Stimulated activated CD8-positive, alpha-beta memory T cell treated with anti-CD3 and anti-CD28 coated beads, Interleukin-4, amount 100 ng/mL, for 4 hours (primary cell): Measurements from ENCODE around the gene FEN1.

Experiments
- DNase-seq, 2 donors: peaks; one replicate each; pipeline ENCODE4 v3.0.0-alpha.2; 2020; ENCODE audit warnings: low read depth in 2 of 2, low spot score in 1 of 2

The FEN1 gene

DNA sequence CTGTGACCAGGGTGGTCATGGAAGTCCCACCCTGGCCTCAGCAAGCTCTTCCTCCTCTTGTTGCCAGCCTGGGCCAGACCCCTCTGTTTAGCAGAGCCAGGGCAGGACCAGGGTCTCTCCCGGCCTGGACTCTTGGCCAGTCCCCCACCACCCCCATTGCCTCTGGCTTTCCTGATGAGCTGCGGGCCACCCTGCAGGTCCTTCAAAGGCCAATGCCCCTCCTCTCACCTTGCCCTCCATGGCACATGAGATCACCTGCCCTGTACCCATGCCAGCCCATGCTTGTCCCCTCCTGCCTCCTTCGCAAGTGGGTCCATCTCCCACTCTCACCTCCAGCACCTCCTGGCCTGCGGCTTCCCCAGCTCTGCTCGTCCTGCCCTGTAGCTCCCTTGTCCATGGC is 45.8 kb downstream of the FEN1 start:
- no peak for DNase-seq

DNA sequence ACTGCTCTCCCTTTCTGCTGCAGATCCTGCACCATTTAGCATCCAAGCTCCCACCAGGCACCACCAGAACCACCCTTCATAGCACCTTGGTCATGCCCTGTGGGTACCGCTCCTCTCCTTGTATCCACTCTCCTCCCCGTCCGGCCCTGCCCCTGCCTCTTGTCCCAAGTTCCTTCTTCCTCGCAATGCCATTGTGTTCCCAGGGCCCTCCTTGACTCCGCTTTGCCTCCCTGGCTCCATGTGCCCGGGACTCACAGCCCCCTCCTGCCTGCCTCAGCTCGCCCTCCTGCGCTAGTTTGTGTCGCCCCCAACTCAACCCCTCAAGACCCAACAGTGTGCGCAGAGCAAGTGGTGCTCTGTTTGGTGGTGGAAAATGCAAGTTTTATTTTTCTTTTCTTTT is 46.2 kb downstream of the FEN1 start:
- no peak for DNase-seq

DNA sequence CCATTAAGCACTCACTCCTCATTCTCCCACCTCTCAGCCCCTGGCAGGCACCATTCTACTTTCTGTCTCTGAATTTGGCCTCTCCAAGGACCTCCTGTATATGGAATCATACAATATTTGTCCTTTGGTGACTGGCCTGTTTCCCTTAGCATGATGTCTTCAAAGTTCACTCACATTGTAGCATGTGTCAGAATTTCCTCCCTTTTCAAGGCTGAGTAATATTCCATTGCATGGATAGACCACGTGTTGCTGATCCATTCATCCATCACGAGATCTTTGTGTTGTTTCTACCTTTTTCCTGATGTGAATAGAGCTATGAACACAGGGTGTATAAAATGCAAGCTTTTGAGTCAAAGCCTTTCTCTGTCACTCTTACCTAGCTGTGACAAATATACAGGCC is 47.0 kb downstream of the FEN1 start:
- no peak for DNase-seq

DNA sequence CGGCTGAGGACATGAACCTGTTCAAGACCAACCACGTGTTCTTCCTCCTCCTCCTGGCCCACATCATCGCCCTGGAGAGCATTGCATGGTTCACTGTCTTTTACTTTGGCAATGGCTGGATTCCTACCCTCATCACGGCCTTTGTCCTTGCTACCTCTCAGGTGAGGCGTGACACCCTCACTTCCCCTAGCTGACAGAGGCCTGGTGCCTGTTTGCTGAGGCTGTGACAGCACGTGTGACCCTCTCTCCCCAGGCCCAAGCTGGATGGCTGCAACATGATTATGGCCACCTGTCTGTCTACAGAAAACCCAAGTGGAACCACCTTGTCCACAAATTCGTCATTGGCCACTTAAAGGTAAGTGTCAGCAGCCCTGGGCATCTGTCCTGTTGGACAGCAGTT is 47.7 kb downstream of the FEN1 start:
- DNase-seq = no peak

DNA sequence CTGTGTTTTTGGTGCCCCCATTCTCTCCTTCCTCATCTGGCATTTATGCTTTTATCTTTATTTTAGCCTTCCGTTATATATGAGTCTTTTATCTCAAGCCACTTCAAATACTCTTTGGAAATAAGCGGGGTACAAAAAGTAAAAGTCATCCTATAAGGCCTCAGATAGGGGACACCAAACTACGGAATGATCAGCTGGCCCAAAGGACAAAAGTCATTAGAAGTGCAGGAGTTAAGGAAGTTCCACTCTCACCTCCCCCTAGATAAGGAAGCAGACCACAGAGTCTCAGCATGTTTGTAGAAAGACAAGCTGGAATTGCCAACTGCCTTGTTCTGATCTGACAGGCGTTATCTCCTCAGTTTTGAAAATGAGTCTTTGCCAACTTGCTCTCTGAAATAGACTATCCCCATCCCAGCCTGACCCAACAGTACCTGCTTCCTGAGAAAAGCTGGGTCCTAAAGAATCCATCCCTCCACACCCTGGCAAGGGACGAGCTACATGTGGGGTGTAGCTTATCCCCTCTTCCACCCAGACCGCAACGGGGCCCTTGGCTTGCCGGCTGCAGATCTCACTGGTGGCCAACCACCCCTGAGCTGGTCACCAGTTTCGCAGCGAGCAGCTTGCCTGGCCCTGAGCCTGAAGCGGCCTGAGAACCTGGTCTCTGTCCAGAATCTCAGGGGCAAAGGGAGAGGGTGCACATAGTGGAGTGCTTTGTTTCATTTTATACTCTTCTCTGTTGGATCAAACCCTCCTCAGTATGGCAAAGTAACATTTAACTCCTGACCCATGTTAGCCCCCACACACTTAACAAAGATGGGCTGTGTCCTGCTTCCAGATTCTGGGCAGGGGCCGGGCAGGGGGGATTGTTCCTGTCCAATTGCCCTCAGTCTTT is 49.2 kb downstream of the FEN1 start:
- DNase-seq = no peak

DNA sequence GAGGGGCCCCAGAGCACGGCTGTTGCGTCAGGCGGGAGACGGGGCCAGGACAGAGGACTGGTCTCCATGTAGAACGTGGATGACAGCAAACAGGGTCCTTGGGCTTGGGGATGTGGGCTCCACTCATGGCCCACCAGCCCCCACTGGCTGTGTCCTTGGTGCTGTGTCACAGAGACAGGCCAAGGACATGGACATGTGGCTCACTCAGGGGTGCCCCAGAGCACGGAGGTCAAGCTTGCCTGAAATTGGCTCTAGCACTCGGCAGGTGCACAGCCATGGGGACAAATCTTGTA is 49.8 kb downstream of the FEN1 start:
- no peak for DNase-seq

DNA sequence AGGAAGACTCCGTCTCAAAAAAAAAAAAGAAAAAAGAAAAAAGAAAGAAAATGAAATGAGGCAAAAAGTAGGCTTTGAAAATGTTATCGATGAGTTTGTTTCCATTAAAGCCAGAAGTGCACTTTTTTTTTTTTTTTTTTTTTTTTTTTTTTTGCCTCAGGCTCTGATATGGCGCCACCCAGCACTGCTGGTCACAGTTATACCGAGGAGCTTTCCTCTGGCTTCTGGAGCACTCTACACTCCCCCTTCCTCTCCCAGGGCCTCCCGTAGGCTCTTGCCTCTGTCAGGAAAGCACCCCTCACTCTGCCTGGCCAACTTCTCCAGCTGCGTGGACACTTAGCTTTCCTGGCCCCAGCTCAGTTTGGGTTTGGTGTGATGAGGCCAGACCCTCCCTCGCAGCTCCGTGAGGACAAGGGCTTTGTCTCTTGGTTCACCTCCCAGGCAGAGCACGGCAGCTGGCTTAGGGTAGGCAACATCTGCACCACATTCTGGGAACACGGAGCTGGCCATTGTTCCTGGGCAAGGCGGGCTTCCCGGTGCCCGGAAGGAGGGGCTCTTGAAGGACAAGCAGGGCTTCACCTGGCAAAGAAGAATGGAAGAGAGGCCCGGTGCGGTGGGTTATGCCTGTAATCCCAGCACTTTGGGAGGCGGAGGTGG is 52.3 kb downstream of the FEN1 start:
- no peak for DNase-seq

DNA sequence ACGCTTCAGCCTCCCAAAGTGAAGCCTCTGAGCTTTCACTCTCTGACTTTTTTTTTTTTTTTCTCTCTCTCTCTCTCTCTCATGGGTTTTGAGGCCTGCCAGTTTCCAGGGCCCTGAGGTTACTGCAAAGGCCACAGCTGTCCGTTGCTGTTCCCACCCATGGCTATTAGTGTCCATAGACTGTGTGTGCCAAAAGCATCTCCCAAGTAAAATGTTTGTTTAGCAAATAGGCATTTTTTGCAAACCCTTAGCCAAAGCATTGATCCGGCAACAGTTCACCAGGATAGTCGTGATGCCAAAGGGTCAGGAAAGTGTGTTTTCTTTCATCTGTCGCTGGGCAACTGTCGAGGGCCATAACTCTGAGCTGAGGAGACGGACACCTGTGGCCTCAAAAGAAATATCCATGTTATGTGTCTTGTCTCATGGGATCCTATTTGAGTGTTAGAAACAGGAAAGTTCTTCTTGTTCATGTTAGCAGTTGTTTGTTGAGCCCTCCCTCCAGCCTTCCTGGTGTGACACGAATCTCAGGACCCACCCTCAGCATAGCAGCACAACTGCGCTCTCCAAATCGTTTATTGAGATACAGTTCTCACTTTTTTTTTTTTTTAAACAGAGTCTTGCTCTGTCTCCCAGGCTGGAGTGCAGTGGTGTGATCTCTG is 53.8 kb downstream of the FEN1 start:
- no peak for DNase-seq
